GM12878 (cell line): ENCODE data around the gene ENDOD1. TPM values are rescaled to one million over a fixed set of nuclear protein-coding genes. Genes with fewer than 3 reads are reported as not detected.

ENCODE experiments used
- ATAC-seq: fragments of 200-7000 bp; cut with Tn5 transposase; 3 replicates; pipeline ENCODE4 v1.9.1; 2020; ENCODE audit warnings: mild to moderate bottlenecking, moderate library complexity
- BruUV-seq: library from RNA; stranded (reverse); fragments of 400-500 nt; replicated peaks from 2 replicates; lab custom pipeline; 2021; lab: Mats Ljungman, UMichigan
- CTCF ChIA-PET: fragments of 300-600 bp; sonication (Branson Sonifier 250); formaldehyde crosslinking; extraction: SDS; loops from one replicate; lab custom pipeline; 2021; ENCODE audit warnings: inconsistent platforms; lab: Yijun Ruan, JAX
- POLR2A ChIA-PET: fragments of 350-600 bp; formaldehyde crosslinking; extraction: SDS; loops from one replicate; lab custom pipeline; 2021; ENCODE audit warnings: inconsistent platforms; lab: Charles Lee
- RAD21 ChIA-PET: fragments of 300-600 bp; sonication (Branson Sonifier 250); formaldehyde crosslinking; loops from one replicate; lab custom pipeline; 2023; ENCODE audit warnings: antibody characterized with exemption; ENCODE audit not compliant: unreplicated experiment; lab: Charles Lee
- SMC1A ChIA-PET: fragments of 300-600 bp; sonication (Branson Sonifier 250); formaldehyde crosslinking; loops from one replicate; lab custom pipeline; 2023; ENCODE audit not compliant: unreplicated experiment, uncharacterized antibody; lab: Charles Lee
- DNase-seq: peaks from one replicate; pipeline ENCODE4 v3.0.0-alpha.2; 2011; ENCODE audit warnings: low read depth, low spot score
- FAIRE-seq: peaks from 3 replicates; lab custom pipeline; 2011; peaks lifted over from hg19 to GRCh38; lab: Jason Lieb, UNC
- H2AFZ ChIP-seq: 2 replicates; pipeline ENCODE4 v1.6.0; 2011; ENCODE audit warnings: low read depth, low read length, control low read depth; ENCODE audit not compliant: control insufficient read depth
- H3K27ac ChIP-seq: 2 replicates; pipeline ENCODE4 v1.5.1; 2011; ENCODE audit warnings: control low read depth; ENCODE audit not compliant: control insufficient read depth, insufficient read depth
- H3K27me3 ChIP-seq, 2 experiments: replicated peaks in 1 of 2; 2 replicates each; pipeline versions ENCODE4 v1.6.0 to v1.6.1; 2011; ENCODE audit warnings: low read length in 1 of 2; ENCODE audit not compliant: control insufficient read depth in 2 of 2, insufficient read depth in 2 of 2
- H3K36me3 ChIP-seq, 2 experiments: 2 replicates each; pipeline ENCODE4 v1.5.1; 2011; ENCODE audit warnings: low read length in 1 of 2; ENCODE audit not compliant: control insufficient read depth in 2 of 2, insufficient read depth in 2 of 2
- H3K4me1 ChIP-seq: 2 replicates; pipeline ENCODE4 v1.6.1; 2011; ENCODE audit warnings: mild to moderate bottlenecking, low read length, moderate library complexity, mixed read lengths; ENCODE audit not compliant: control insufficient read depth, insufficient read depth
- H3K4me2 ChIP-seq: 2 replicates; pipeline ENCODE4 v1.6.0; 2011; ENCODE audit warnings: control low read depth; ENCODE audit not compliant: control insufficient read depth, insufficient read depth
- H3K4me3 ChIP-seq: fragments of 200-600 bp; sonication (generic); 2 replicates; pipeline ENCODE4 v1.5.1; 2016
- H3K79me2 ChIP-seq: 2 replicates; pipeline ENCODE4 v1.6.0; 2011; ENCODE audit warnings: low read length; ENCODE audit not compliant: control insufficient read depth, insufficient read depth
- H3K9ac ChIP-seq: 2 replicates; pipeline ENCODE4 v1.8.0; 2011; ENCODE audit warnings: low read length, control low read depth, mixed read lengths; ENCODE audit not compliant: control insufficient read depth, insufficient read depth
- H3K9me3 ChIP-seq: replicated peaks from 3 replicates; pipeline ENCODE4 v1.5.1; 2011; ENCODE audit warnings: mild to moderate bottlenecking, low read length; ENCODE audit not compliant: control insufficient read depth, insufficient read depth
- H4K20me1 ChIP-seq: 2 replicates; pipeline ENCODE4 v1.6.0; 2011; ENCODE audit not compliant: control insufficient read depth, insufficient read depth
- HCFC1 ChIP-seq: fragments of 150-350 bp; IDR thresholded peaks from 2 replicates; pipeline ENCODE4 v1.6.1; 2014; ENCODE audit warnings: low read length
- HDGF ChIP-seq: fragments of 450-650 bp; IDR thresholded peaks from 2 replicates; pipeline ENCODE4 v1.6.1; 2016; ENCODE audit warnings: antibody characterized with exemption
- NBN ChIP-seq: fragments of 450-650 bp; IDR thresholded peaks from 2 replicates; pipeline ENCODE4 v1.6.1; 2016
- NKRF ChIP-seq: fragments of 450-650 bp; conservative IDR thresholded peaks from 2 replicates; pipeline ENCODE4 v1.6.1; 2017; ENCODE audit warnings: mild to moderate bottlenecking, moderate library complexity
- RCOR1 ChIP-seq: conservative IDR thresholded peaks from 2 replicates; pipeline ENCODE4 v1.6.1; 2012; ENCODE audit warnings: low read depth, low read length, improper control_type of control experiment
- REST ChIP-seq: IDR thresholded peaks from 2 replicates; pipeline ENCODE4 v1.6.1; 2012; ENCODE audit warnings: mild to moderate bottlenecking, low read depth, low read length
- SMAD5 ChIP-seq: IDR thresholded peaks from 2 replicates; pipeline ENCODE4 v1.6.1; 2016; ENCODE audit warnings: antibody characterized with exemption, low read depth
- SRF ChIP-seq, 2 experiments: IDR thresholded peaks; 2 replicates each; pipeline ENCODE4 v1.6.1; 2011; ENCODE audit warnings: low read depth in 2 of 2, low read length in 2 of 2, mild to moderate bottlenecking in 1 of 2, moderate library complexity in 1 of 2
- STAT1 ChIP-seq: fragments of 450-650 bp; conservative IDR thresholded peaks from 2 replicates; pipeline ENCODE4 v1.6.1; 2014; ENCODE audit warnings: antibody characterized with exemption, mild to moderate bottlenecking
- TARDBP ChIP-seq: IDR thresholded peaks from 2 replicates; pipeline ENCODE4 v1.6.1; 2016; ENCODE audit warnings: borderline replicate concordance
- WGBS: methylation state at CpG from one replicate; pipeline ENCODE4 v1.1.6; 2016; ENCODE audit warnings: low lambda C conversion rate; ENCODE audit not compliant: insufficient replicate concordance, insufficient coverage; ENCODE audit errors: missing lambda C conversion rate; 5-methylcytosine and 5-hydroxymethylcytosine counted together
- in situ Hi-C: fragments of 300-500 bp; cut with MboI; formaldehyde crosslinking; loops from 9 replicates; pipeline ENCODE4 v1.14.3; 2018; ENCODE audit warnings: mixed read lengths
- intact Hi-C: fragments of 100-400 bp; cut with micrococcal nuclease; formaldehyde crosslinking; loops from one replicate; pipeline ENCODE4 v1.14.2; 2022; ENCODE audit not compliant: unreplicated experiment
- polyA plus RNA-seq, 11 experiments: library from polyadenylated mRNA; depleted of rRNA in 4 of 11; unstranded in 6 of 11; stranded (reverse) in 5 of 11; fragments of >200 nt; fragmentation: Nextera tagmentation in 4 of 11; fragmentation: Illumina TruSeq in 1 of 11; extraction: Ambion mirVana in 4 of 11; extraction: Trizol in 1 of 11; gene quantifications; 1 replicate in 1 of 11; 2 replicates in 10 of 11; pipeline versions ENCODE4 v1.2.1 to v1.2.3, GENCODE V29; 2011 to 2016; ENCODE audit warnings: inconsistent platforms in 2 of 11, missing spikeins in 2 of 11, low read depth in 1 of 11
- total RNA-seq, 4 experiments: library from RNA; depleted of rRNA in 3 of 4; stranded (reverse); fragments of >200 nt in 3 of 4; fragmentation: Illumina TruSeq in 1 of 4; extraction: Trizol in 1 of 4; gene quantifications; 2 replicates each; pipeline versions ENCODE4 v1.2.1 to v1.2.3, GENCODE V29; 2013 to 2021

Gene ENDOD1
- total and polyA plus RNA-seq, 10 of the 15 experiments (the other 5 are each of a cell fraction or from before 2014, with no cell fraction given), result 6.0 to 30.0 (median 12.1) TPM

- DNase-seq (no peak), ATAC-seq (no peak)
- peaks cover 5% of the 10 kb centered on the region for H3K79me2 ChIP-seq
- no peak overlapping the region for H3K9ac ChIP-seq
- SMC1A ChIA-PET, result interaction anchor here (0.8 to 8.7 kb wide), 6 partner anchors 8 to 622 kb away, joined by 3 to 85 read pairs (median 6); partner anchors contain the start of gene SRSF8
- no peaks in the 10 kb centered on the region for H3K27me3 ChIP-seq
- WGBS, result 97% methylated on average over 2 of the region's 2 CpGs
- TF ChIP-seq NKRF, result no peak
- no peak for TF ChIP-seq RCOR1
- TF ChIP-seq HDGF, result no peak
- TF ChIP-seq SMAD5, result no peak
- no peak for TF ChIP-seq TARDBP
- TF ChIP-seq NBN, result no peak
- no peak for TF ChIP-seq REST
- no peak for TF ChIP-seq SRF (IDR thresholded peaks at IDR 0.05; ENCODE audit: low read depth in 2 of 2, low read length in 2 of 2)
- TF ChIP-seq STAT1, result no peak
- no peak for TF ChIP-seq HCFC1
- TF ChIP-seq, all 136 proteins: peak for 0
- FAIRE-seq, result no peak
- RAD21 ChIA-PET, result interaction anchor here (1.4 to 3.7 kb wide), 5 partner anchors 10 to 65 kb away, joined by 4 to 22 read pairs (median 10); partner anchors contain the start of gene SRSF8
- in situ Hi-C loops (no loop called here), intact Hi-C loops (no loop called here)
- no peak overlapping the region for H3K4me3 ChIP-seq
- POLR2A ChIA-PET, result interaction anchor here (0.9 to 3.2 kb wide), 7 partner anchors 9 to 704 kb away, joined by 3 to 13 read pairs (median 3); partner anchors contain the start of gene FAM76B
- no peak overlapping the region for H3K4me2 ChIP-seq
- H3K36me3 ChIP-seq, result no peaks in the 10 kb centered on the region
- H3K9me3 ChIP-seq, result no peaks in the 10 kb centered on the region
- H3K4me1 ChIP-seq, result peaks cover 5% of the 10 kb centered on the region; the same call in 1 of the 2 replicates
- no TSS peak for BruUV-seq
- no peak overlapping the region for H3K27ac ChIP-seq
- H4K20me1 ChIP-seq, result no peaks in the 10 kb centered on the region
- CTCF ChIA-PET, result interaction anchor here (3.9 kb wide), 1 partner anchor 16 kb away, joined by 64 read pairs; the partner anchor contains the start of gene SRSF8
- H2AFZ ChIP-seq, result no peak overlapping the region
Observed at GRCh38 chr11:95086151-95086550, 3.5 kb upstream of the ENDOD1 start.
